Measurements from ENCODE around the gene ZNF398.
"Not testable (repeated sequence)": the region's sequence is repeated elsewhere in the genome, so short reads cannot be mapped to it uniquely, and the experiment has no call there.

The ZNF398 gene

GRCh38 chr7:149133028-149133710, 14.1 kb upstream of the ZNF398 start:
- TF ChIP-seq CTCF (IDR thresholded peaks at IDR 0.05; ENCODE audit: extremely low read depth, insufficient read depth, missing control alignments) = no peak
- DNase-seq (ENCODE audit: low spot score) = no peak
- in situ Hi-C loops (cut with MboI; ENCODE audit: low pct_unique_long_range_greater_than_20kb, low sequenced_read_pairs, unreplicated experiment) = no loop called here

GRCh38 chr7:149136118-149136517, 11.1 kb upstream of the ZNF398 start:
- TF ChIP-seq CTCF (IDR thresholded peaks at IDR 0.05; ENCODE audit: extremely low read depth, insufficient read depth, missing control alignments) = no peak
- DNase-seq (ENCODE audit: low spot score) = no peak
- in situ Hi-C loops (cut with MboI; ENCODE audit: low pct_unique_long_range_greater_than_20kb, low sequenced_read_pairs, unreplicated experiment) = no loop called here

- TF ChIP-seq CTCF (IDR thresholded peaks at IDR 0.05; ENCODE audit: extremely low read depth, insufficient read depth, missing control alignments) = no peak
- in situ Hi-C loops (cut with MboI; ENCODE audit: low pct_unique_long_range_greater_than_20kb, low sequenced_read_pairs, unreplicated experiment) = no loop called here
- DNase-seq (ENCODE audit: low spot score) = no peak
Observed at GRCh38 chr7:149140831-149141230, 6.4 kb upstream of the ZNF398 start.

- no peak for DNase-seq (ENCODE audit: low spot score)
- in situ Hi-C loops (cut with MboI; ENCODE audit: low pct_unique_long_range_greater_than_20kb, low sequenced_read_pairs, unreplicated experiment) = no loop called here
- no peak for TF ChIP-seq CTCF (IDR thresholded peaks at IDR 0.05; ENCODE audit: extremely low read depth, insufficient read depth, missing control alignments)
Observed at GRCh38 chr7:149141893-149142292, 5.4 kb upstream of the ZNF398 start.

- in situ Hi-C loops (cut with MboI; ENCODE audit: low pct_unique_long_range_greater_than_20kb, low sequenced_read_pairs, unreplicated experiment); DNase-seq (ENCODE audit: low spot score): not testable (repeated sequence)
Observed at GRCh38 chr7:149144436-149144922, 2.8 kb upstream of the ZNF398 start.

GRCh38 chr7:149145031-149145845, 2.0 kb upstream of the ZNF398 start:
- in situ Hi-C loops (cut with MboI; ENCODE audit: low pct_unique_long_range_greater_than_20kb, low sequenced_read_pairs, unreplicated experiment) = no loop called here
- no peak for DNase-seq (ENCODE audit: low spot score)
- no peak for TF ChIP-seq CTCF (IDR thresholded peaks at IDR 0.05; ENCODE audit: extremely low read depth, insufficient read depth, missing control alignments)
